HG03066 (cell line): ENCODE results near the gene PHLDB1.
"Not testable (repeated sequence)": the region's sequence is repeated elsewhere in the genome, so short reads cannot be mapped to it uniquely, and the experiment has no call there.

Experiments used
- ATAC-seq: cut with Tn5 transposase; IDR thresholded peaks from one replicate; pipeline ENCODE4 v1.9.1; 2021; ENCODE audit warnings: low read depth; ENCODE audit not compliant: unreplicated experiment

Gene PHLDB1

GRCh38 chr11:118657238-118657637, 49.8 kb downstream of the PHLDB1 start:
- ATAC-seq: no peak

GRCh38 chr11:118657709-118658428, 50.5 kb downstream of the PHLDB1 start:
- no peak for ATAC-seq

- no peak for ATAC-seq
These were observed 51.3 kb downstream of the PHLDB1 start for GRCh38 chr11:118658429-118659313.

DNA sequence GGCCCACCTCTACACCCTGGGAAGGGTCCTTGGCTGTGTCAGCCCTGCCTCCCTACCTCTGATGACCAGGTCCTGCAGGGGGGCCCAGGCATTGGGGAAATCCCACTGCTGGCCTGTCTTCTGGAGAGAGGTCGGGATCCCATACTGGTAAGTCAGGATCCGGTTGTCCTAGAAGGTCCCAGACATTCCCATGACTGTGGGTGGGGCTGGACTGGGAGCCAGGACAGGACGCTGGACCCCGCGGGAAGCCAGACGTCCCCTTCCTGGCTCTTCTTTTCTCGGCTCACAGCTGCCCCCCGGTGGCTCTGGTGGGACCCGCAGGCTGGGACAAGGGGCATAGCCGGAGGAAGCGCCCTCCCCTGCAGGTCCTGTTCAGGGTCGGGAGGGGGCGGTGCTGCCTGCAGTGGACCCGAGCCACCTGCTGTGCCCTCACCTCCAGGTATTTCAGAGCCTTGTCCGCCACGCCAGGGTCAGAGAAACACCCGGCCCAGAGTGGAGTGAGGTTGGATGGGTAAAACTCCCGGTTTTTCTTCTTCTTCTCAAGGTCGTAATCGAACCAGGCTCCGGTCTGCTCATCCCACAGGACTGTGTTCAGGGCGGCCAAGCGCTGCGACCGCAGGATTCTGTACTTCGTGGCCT, 52.0 kb downstream of the PHLDB1 start:
- peak; percentile 63 for ATAC-seq

DNA sequence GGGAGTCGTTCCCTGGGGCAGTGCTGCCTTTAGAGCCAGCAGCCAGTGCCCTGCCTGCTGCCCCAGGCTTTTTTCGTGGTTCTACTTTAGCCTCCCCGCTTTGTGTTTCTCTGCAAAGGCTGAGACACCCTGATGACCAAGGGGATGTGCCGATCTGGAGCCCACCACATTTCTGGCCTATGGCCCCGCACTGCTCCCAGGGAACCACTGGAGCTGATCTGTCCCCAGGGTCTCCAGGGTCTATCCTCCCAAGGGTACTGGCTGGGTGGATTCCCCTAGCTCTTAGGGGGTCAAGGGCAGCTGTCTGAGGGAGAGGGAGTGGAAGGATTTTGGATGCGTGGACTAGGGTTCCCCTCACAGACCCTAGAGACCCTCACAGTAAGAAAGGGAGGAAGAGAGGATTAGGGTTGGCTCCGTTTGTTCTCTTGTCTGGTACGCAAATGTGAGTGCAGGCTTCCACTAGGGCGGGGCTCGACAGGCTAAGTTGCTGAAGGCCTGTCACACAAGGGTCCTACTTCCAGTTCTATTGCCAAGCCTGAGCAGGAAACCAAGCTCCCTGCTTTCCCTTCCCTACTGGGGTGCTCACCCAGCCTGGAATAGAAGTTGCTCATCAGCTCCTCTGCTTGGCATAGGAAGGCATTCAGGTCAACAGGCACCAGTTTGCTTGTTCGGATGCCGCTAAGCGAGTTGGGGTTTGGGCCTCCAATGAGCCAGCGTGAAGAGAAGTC, 52.7 kb downstream of the PHLDB1 start:
- ATAC-seq: no peak

DNA sequence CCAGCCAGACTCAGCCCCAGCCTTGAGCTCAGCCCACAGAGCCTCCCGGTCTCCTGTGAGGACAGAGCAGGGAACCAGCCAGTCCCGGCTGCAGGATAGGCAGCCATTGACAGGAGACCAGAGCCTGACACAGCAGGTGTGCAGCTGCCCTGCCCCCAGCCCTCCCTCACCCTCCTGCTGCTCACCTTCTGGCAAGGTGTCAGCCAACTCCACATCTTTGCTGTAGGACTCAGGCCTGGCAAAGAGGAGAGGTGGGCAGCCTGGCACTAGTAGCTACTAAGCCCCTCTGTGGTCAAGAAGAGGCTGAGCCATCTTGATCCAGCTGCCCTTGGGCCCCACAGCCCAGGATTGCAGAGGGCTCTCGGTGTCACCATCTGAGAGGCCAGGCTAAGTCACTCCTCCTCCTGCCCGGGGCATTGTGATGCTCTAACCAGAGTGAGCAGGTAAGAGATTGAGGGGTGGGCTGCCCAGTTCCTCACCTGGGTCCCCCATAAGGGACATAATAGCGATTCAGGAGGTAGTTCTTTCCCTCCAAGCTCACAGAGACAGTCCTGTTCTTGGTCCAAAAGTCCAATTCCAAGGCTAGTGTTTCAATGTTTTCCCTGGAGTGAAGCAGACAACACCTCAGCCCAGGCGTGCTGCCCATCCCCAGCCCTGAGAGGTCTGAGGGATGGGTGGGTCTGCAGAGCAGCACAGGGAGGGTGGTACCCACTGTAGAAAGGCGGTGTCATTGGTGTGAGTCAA, 53.4 kb downstream of the PHLDB1 start:
- no peak for ATAC-seq

DNA sequence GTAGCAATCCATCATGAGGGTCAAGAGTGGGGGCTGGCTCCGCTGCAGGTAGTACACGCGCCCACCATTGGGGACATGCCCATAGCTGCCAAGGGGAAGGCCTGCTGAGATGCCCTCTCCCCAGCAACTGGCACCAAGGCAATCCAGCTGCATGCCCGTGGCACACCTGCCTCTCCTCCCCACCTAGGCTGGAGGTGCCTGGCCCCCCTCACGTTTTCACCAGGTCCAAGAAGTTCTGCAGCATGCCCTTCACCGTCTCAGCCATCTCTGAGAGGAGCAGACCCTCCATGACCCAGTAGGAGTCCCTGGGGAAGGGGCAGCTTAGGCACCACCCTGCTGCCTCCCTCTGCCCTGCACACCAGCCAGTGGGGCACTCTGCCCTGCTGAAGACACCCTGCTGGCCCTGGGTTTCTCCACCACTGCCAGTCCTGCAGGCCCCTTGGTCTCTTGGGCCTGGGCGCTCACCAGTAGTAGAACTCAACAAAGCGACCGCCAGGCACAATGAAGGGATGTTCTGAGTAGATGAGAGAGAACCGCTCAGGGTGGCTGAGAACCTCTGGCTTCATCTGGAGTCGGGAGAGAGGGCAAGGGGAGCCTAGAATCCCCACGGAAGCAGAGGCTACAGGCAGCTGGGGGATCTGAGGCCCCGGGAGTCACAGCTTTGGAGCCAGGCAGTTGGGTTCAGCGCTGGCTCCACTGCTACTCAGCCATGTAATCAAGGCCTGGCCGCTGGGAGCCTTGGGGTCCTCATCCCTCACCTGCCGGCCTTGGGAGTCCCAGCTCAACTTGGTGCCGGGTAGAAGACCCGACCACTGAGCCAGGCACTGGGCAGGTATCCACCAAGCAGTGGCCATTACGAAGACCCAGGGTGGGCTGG, 54.2 kb downstream of the PHLDB1 start:
- no peak for ATAC-seq

- no peak for ATAC-seq
These were observed 55.2 kb downstream of the PHLDB1 start for GRCh38 chr11:118662401-118663271.

- no peak for ATAC-seq
These were observed 56.0 kb downstream of the PHLDB1 start for GRCh38 chr11:118663381-118663780.

DNA sequence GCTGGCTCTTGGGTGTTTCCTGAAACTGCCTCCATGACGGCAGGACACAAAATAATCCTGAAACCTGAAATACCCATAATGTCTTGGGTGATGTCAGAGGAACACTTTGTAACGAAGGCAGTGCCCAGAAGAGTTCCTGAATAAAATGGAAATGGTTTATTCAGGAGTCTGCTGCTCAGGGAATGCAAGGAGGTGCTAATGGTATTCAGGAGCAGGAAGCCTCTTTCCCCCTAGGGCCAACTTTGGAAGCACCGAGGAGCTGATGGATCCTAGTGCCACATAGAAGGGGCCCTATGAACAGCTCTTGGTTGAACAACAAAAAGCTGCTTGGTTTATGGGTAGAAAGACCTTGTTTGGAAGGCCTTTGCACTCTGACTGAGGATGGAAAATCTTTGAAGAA, 56.5 kb downstream of the PHLDB1 start:
- ATAC-seq: no peak

GRCh38 chr11:118666371-118666770, 59.0 kb downstream of the PHLDB1 start:
- ATAC-seq: no peak

DNA sequence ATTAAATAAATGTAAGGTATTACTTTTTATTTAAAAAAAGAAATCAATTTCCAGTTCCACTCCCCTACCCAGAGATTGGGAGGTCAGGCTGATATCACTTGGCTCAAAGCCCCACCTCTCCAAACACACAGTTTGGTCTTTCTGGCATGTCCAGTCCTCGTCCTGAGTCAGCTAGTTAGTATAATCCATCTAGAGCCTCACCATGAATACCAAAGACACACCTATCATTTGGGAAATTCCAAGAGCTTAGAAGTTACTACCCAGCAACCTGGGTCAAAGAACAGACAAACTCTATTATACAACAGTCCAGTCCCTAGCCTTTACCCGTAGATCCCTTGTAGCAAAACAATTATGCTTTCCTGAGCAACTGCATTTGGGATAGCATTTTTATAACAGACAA, 62.6 kb downstream of the PHLDB1 start:
- ATAC-seq: no peak

GRCh38 chr11:118671254-118671653, 63.8 kb downstream of the PHLDB1 start:
- no peak for ATAC-seq

DNA sequence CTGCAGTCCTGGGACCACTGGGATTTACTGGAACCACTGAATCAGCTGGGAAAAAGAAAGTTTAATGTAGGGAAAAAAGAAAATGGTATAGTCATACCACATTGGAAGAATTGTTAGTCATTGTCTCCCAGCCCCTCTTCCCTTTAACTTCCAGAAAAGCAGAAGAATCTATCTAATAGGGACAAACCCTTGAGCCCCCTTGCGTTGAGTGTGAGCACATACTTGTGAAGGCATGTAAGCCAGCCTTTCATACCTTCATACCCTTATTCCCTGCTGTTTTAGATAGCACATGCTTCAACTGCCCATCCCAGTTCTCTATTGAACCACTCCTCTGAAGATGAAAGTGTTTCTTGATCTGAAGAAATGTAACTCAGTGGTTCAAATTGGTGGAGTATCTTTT, 65.4 kb downstream of the PHLDB1 start:
- no peak for ATAC-seq

GRCh38 chr11:118673361-118674081, 66.1 kb downstream of the PHLDB1 start:
- ATAC-seq: no peak

GRCh38 chr11:118674082-118674435, 66.6 kb downstream of the PHLDB1 start:
- no peak for ATAC-seq

DNA sequence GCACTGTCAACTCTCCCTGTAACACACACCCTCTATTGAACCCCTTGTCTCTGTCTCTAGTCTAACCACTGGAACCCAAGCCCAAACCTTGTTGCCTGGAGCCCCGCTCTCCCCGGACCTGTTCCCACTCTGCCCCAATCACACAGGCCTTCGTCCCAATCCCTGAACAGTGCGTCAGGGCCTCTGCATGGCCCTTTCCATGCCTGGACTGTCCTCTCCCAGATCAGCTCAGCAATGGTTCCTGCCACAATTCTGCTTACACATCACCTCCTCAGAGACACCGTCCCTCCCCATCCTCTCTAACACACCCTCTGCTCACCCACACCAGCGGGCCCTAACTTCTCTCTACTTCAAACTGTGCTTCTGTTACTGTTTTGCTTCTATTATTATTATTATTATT, 70.6 kb downstream of the PHLDB1 start:
- ATAC-seq: no peak

GRCh38 chr11:118678908-118679307, 71.5 kb downstream of the PHLDB1 start:
- ATAC-seq: not testable (repeated sequence)
